ENCODE data around the gene COL4A1.
A peak's percentile ranks its signal among the peaks of the same experiment; 100 is the strongest.

Gene COL4A1

GRCh38 chr13:110309661-110310524, 2.9 kb upstream of the COL4A1 start:
- peaks cover 30% of the 10 kb centered on the region for H3K4me1 ChIP-seq (ENCODE audit: control insufficient read depth, insufficient read depth, low read length)
- WGBS, 2 experiments: 88 to 90% methylated on average over 16 of the region's 16 CpGs
- H3K27ac ChIP-seq (ENCODE audit: insufficient read depth, low read depth, low read length, poor library complexity, severe bottlenecking): no peak overlapping the region
- no peaks in the 10 kb centered on the region for H3K9me3 ChIP-seq (ENCODE audit: control insufficient read depth, low read length)
- peaks cover 8% of the 10 kb centered on the region for H3K27me3 ChIP-seq (ENCODE audit: control insufficient read depth, insufficient read depth, low read length, poor library complexity, severe bottlenecking)
- H3K4me3 ChIP-seq (ENCODE audit: insufficient read depth, low read depth, low read length): no peak overlapping the region
- H3K36me3 ChIP-seq (ENCODE audit: control insufficient read depth, insufficient read depth, low read length): peaks cover 5% of the 10 kb centered on the region

DNA sequence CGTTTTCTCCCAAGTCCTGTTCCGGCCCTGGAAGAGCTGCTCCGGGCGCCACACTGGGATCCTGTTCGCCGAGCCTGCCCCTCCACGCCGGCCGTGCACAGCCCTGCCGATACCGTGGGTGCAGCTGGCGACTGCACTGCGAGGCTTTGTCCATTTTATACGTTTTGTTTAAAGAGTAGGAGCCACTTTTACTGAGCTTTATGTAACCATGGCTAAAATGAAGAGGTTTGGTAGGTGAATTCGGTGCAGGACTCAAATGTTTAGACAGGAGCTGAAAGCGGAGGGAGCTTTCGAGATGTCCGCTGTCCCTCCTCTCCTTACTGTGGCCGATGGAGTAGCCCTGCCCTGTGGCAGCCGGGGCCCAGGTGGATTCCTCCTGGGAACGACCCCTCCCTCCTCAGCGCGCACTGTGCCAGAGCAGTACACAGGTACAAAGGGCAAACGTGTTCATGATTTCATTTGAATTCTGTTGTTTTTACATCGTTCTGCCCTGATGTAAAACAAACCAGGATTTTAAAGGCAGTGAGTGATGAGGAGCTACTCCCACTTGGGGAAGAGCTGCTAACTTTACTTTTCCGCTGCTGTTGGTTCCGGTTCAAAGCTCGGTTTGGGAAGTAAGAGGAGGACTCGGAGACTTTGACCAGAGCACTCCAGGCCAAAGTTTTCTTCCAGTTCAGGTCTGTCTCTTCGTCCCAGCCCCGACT, 1.9 kb upstream of the COL4A1 start:
- Histone ChIP-seq H3K27me3 (ENCODE audit: control insufficient read depth, insufficient read depth, low read length, poor library complexity, severe bottlenecking) (peaks cover 8% of the 10 kb centered on the region), H3K36me3 (ENCODE audit: control insufficient read depth, insufficient read depth, low read length) (peaks cover 5% of the 10 kb centered on the region), H3K4me3 (ENCODE audit: insufficient read depth, low read depth, low read length) (peak overlapping the region; percentile 78), H3K9me3 (ENCODE audit: control insufficient read depth, low read length) (no peaks in the 10 kb centered on the region), H3K27ac (ENCODE audit: insufficient read depth, low read depth, low read length, poor library complexity, severe bottlenecking) (no peak overlapping the region), H3K4me1 (ENCODE audit: control insufficient read depth, insufficient read depth, low read length) (peaks cover 27% of the 10 kb centered on the region)
- 22 to 23% methylated on average over 31 of the region's 31 CpGs for WGBS, 2 experiments

DNA sequence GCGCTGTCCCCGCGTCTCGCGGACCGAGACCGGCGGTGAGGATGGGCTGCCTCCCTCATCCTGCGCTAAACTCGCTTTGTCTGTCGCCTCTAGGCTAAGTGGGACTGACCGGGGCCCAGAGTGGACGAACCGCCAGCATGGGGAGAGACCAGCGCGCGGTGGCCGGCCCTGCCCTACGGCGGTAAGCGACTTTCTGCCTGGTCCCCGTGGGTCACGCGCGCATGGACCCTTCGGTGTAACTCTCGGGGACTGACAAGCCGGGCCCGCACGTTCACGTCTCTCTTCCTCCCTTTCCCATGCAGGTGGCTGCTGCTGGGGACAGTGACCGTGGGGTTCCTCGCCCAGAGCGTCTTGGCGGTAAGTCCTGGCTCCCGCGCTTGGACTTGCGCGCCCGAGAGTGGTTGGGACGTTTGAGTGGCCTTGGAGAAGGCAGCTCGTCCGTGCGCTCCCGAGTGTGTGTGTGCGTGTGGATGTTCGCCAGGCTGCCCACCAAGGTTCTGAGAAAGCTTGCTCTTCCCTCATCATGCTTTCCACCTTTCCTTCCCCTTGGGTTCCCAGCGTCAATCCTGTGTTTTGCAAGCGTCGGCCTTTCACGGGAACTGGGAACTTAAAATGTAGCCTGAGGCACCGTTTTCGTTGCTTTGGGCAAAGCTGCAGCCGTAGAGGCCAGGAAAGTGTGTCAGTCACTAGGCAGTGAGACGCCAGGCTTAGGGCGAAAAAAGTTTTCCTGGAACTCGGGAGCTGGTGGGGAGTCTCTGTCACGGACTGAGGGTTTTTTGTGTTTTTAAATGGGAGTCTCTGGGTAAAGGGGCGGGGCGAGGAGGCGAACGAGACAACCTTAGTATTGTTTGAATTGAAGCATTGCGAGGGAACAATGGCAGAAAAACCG, 1.1 kb upstream of the COL4A1 start:
- Histone ChIP-seq H3K9me3 (ENCODE audit: control insufficient read depth, low read length) (no peaks in the 10 kb centered on the region), H3K27ac (ENCODE audit: insufficient read depth, low read depth, low read length, poor library complexity, severe bottlenecking) (no peak overlapping the region), H3K36me3 (ENCODE audit: control insufficient read depth, insufficient read depth, low read length) (peaks cover 5% of the 10 kb centered on the region), H3K27me3 (ENCODE audit: control insufficient read depth, insufficient read depth, low read length, poor library complexity, severe bottlenecking) (peaks cover 8% of the 10 kb centered on the region), H3K4me1 (ENCODE audit: control insufficient read depth, insufficient read depth, low read length) (peaks cover 26% of the 10 kb centered on the region), H3K4me3 (ENCODE audit: insufficient read depth, low read depth, low read length) (peak overlapping the region; percentile 78)
- 1% methylated on average over 64 of the region's 64 CpGs for WGBS, 2 experiments

DNA sequence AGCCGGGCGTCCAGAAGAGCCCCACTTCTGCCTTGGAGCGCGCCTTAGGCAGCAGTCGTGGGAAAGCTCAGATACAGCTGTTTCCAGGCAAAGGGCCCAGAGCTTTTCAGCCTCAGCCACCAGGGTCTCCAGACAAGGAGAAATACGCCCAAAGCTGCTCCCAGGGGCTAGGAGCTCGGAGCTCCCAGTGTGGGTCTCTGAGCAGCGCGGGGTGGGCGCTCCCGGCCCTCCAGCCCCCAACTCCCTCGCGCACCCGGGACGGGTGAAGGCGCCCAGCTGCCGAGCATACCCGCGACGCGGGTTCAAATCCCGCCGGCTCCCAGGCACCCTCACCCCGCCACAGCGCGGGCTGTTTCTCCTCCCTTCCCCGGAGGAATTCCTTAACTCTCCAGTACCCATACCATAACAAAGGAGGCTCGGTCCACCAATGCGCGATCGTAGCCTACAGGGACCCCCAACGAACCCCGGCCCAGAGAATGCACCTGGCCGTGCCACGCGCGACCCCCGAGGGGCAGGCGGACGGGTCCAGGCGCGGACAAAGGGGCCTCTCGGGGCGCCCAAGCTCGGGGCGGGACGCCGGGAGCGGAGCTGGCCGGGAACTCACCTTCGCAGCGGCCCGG, 507 bp downstream of the COL4A1 start:
- H3K27ac ChIP-seq (ENCODE audit: insufficient read depth, low read depth, low read length, poor library complexity, severe bottlenecking): peak overlapping the region; percentile 68
- H3K27me3 ChIP-seq (ENCODE audit: control insufficient read depth, insufficient read depth, low read length, poor library complexity, severe bottlenecking): peaks cover 8% of the 10 kb centered on the region
- H3K4me3 ChIP-seq (ENCODE audit: insufficient read depth, low read depth, low read length): peak overlapping the region; percentile 78
- peaks cover 5% of the 10 kb centered on the region for H3K36me3 ChIP-seq (ENCODE audit: control insufficient read depth, insufficient read depth, low read length)
- H3K4me1 ChIP-seq (ENCODE audit: control insufficient read depth, insufficient read depth, low read length): peaks cover 22% of the 10 kb centered on the region
- WGBS, 2 experiments: 1% methylated on average over 53 of the region's 53 CpGs
- no peaks in the 10 kb centered on the region for H3K9me3 ChIP-seq (ENCODE audit: control insufficient read depth, low read length)

GRCh38 chr13:110305949-110306339, 1.0 kb downstream of the COL4A1 start:
- Histone ChIP-seq H3K27ac (ENCODE audit: insufficient read depth, low read depth, low read length, poor library complexity, severe bottlenecking) (no peak overlapping the region), H3K27me3 (ENCODE audit: control insufficient read depth, insufficient read depth, low read length, poor library complexity, severe bottlenecking) (peaks cover 8% of the 10 kb centered on the region), H3K4me1 (ENCODE audit: control insufficient read depth, insufficient read depth, low read length) (peaks cover 22% of the 10 kb centered on the region), H3K4me3 (ENCODE audit: insufficient read depth, low read depth, low read length) (peak overlapping the region; percentile 78), H3K9me3 (ENCODE audit: control insufficient read depth, low read length) (no peaks in the 10 kb centered on the region), H3K36me3 (ENCODE audit: control insufficient read depth, insufficient read depth, low read length) (peaks cover 2% of the 10 kb centered on the region)
- 13% methylated on average over 6 of the region's 6 CpGs for WGBS, 2 experiments

DNA sequence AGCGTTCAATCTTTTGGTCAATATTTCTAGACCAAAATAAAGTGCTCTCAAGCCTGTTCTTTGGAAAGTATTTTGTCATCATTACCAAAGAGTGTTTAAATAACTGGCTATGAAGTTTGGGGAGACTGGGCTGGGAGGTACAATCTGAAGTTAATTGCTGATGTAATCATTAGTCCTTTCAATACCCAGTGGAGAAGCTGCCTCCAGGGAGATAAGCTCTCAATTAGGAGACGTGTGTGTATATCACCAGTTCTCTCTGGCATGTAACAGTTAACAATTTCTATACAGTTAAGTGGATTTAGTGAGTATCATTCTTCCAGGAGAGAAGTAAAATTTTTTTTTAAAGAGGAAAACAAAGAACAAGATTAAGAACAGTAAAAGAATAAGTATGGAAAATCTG, 1.4 kb downstream of the COL4A1 start:
- Histone ChIP-seq H3K9me3 (ENCODE audit: control insufficient read depth, low read length) (no peaks in the 10 kb centered on the region), H3K27me3 (ENCODE audit: control insufficient read depth, insufficient read depth, low read length, poor library complexity, severe bottlenecking) (peaks cover 8% of the 10 kb centered on the region), H3K4me3 (ENCODE audit: insufficient read depth, low read depth, low read length) (peak overlapping the region; percentile 1), H3K27ac (ENCODE audit: insufficient read depth, low read depth, low read length, poor library complexity, severe bottlenecking) (no peak overlapping the region), H3K4me1 (ENCODE audit: control insufficient read depth, insufficient read depth, low read length) (peaks cover 21% of the 10 kb centered on the region), H3K36me3 (ENCODE audit: control insufficient read depth, insufficient read depth, low read length) (no peaks in the 10 kb centered on the region)
- WGBS, 2 experiments: 55 to 100% methylated on average over 1 to 2 of the region's 2 CpGs

GRCh38 chr13:110305001-110305400, 2.0 kb downstream of the COL4A1 start:
- Histone ChIP-seq H3K36me3 (ENCODE audit: control insufficient read depth, insufficient read depth, low read length) (no peaks in the 10 kb centered on the region), H3K4me3 (ENCODE audit: insufficient read depth, low read depth, low read length) (no peak overlapping the region), H3K4me1 (ENCODE audit: control insufficient read depth, insufficient read depth, low read length) (peaks cover 16% of the 10 kb centered on the region), H3K9me3 (ENCODE audit: control insufficient read depth, low read length) (no peaks in the 10 kb centered on the region), H3K27me3 (ENCODE audit: control insufficient read depth, insufficient read depth, low read length, poor library complexity, severe bottlenecking) (peaks cover 8% of the 10 kb centered on the region), H3K27ac (ENCODE audit: insufficient read depth, low read depth, low read length, poor library complexity, severe bottlenecking) (no peak overlapping the region)
- WGBS, 2 experiments: 87 to 89% methylated on average over 4 of the region's 4 CpGs

- no peaks in the 10 kb centered on the region for H3K36me3 ChIP-seq (ENCODE audit: control insufficient read depth, insufficient read depth, low read length)
- peaks cover 8% of the 10 kb centered on the region for H3K27me3 ChIP-seq (ENCODE audit: control insufficient read depth, insufficient read depth, low read length, poor library complexity, severe bottlenecking)
- no peak overlapping the region for H3K27ac ChIP-seq (ENCODE audit: insufficient read depth, low read depth, low read length, poor library complexity, severe bottlenecking)
- H3K4me3 ChIP-seq (ENCODE audit: insufficient read depth, low read depth, low read length): no peak overlapping the region
- H3K4me1 ChIP-seq (ENCODE audit: control insufficient read depth, insufficient read depth, low read length): peaks cover 12% of the 10 kb centered on the region
- WGBS, 2 experiments: 85 to 86% methylated on average over 3 to 4 of the region's 4 CpGs
- no peaks in the 10 kb centered on the region for H3K9me3 ChIP-seq (ENCODE audit: control insufficient read depth, low read length)
Observed at GRCh38 chr13:110304256-110304655, 2.7 kb downstream of the COL4A1 start.

DNA sequence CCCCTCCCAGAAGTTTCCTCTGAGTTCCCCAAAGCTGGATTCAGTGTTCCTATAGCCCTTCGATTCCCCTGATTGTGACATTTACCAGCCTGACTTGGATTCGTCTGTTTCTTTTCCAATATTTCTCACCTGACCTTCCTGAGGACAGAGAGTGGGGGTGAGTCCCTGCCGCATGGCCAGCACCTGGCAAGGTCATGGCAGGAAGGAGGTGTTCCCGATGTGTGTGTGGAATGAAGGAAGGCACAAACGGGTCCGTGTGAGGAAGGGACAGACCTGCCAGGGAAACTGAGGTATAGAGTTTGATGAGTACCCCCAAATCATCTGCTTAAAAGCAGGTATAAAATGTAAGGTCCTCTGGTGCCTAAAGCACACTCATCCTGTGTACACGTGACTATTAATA, 3.3 kb downstream of the COL4A1 start:
- WGBS, 2 experiments: 94 to 98% methylated on average over 6 to 7 of the region's 7 CpGs

More for the DNA sequence above, 3.3 kb downstream of the COL4A1 start:
- H3K27me3 ChIP-seq (ENCODE audit: control insufficient read depth, insufficient read depth, low read length, poor library complexity, severe bottlenecking): peaks cover 8% of the 10 kb centered on the region
- no peak overlapping the region for H3K27ac ChIP-seq (ENCODE audit: insufficient read depth, low read depth, low read length, poor library complexity, severe bottlenecking)
- H3K9me3 ChIP-seq (ENCODE audit: control insufficient read depth, low read length): no peaks in the 10 kb centered on the region
- H3K4me3 ChIP-seq (ENCODE audit: insufficient read depth, low read depth, low read length): no peak overlapping the region
- H3K4me1 ChIP-seq (ENCODE audit: control insufficient read depth, insufficient read depth, low read length): peaks cover 14% of the 10 kb centered on the region
- no peaks in the 10 kb centered on the region for H3K36me3 ChIP-seq (ENCODE audit: control insufficient read depth, insufficient read depth, low read length)

Measured in ectodermal cell (in vitro differentiated cells).